Cardiac muscle cell (in vitro differentiated cells and primary cell): ENCODE results near the gene HPGDS. TPM values are rescaled to one million over a fixed set of nuclear protein-coding genes. Genes with fewer than 3 reads are reported as not detected.
A peak's percentile ranks its signal among the peaks of the same experiment; 100 is the strongest.
"Not testable (repeated sequence)": the region's sequence is repeated elsewhere in the genome, so short reads cannot be mapped to it uniquely, and the experiment has no call there.

Experiments used
- DNase-seq, 2 donors: peaks; one replicate each; pipeline versions ENCODE4 v3.0.0 to v3.0.0-alpha.2; 2010 to 2017; ENCODE audit warnings: low read depth in 1 of 2, low spot score in 1 of 2
- H3K27ac ChIP-seq: fragments of 200-600 bp; sonication (generic); 2 replicates; pipeline ENCODE4 v1.5.1; 2016
- H3K27me3 ChIP-seq: fragments of 200-600 bp; sonication (generic); 2 replicates; pipeline ENCODE4 v1.6.0; 2016; ENCODE audit warnings: control low read depth
- H3K36me3 ChIP-seq: fragments of 200-600 bp; sonication (generic); 2 replicates; pipeline ENCODE4 v1.5.1; 2016; ENCODE audit warnings: control low read depth
- H3K4me1 ChIP-seq: fragments of 200-600 bp; sonication (generic); 2 replicates; pipeline ENCODE4 v1.8.1; 2017; ENCODE audit warnings: low read depth, mild to moderate bottlenecking, mixed run types
- H3K4me3 ChIP-seq: fragments of 200-600 bp; sonication (generic); 2 replicates; pipeline ENCODE4 v1.5.1; 2016; ENCODE audit warnings: mild to moderate bottlenecking
- H3K9me3 ChIP-seq: fragments of 200-600 bp; sonication (generic); 2 replicates; pipeline ENCODE4 v1.5.1; 2017; ENCODE audit warnings: low read depth, mild to moderate bottlenecking, control low read depth
- CTCF ChIP-seq: IDR thresholded peaks from 2 replicates; pipeline ENCODE4 v1.5.1; 2012; ENCODE audit warnings: low read depth, mild to moderate bottlenecking, low read length
- polyA plus RNA-seq: library from polyadenylated mRNA; unstranded; fragments of >200 nt; fragmentation: Nextera tagmentation; extraction: Ambion mirVana; gene quantifications from 2 replicates; pipeline ENCODE4 v1.2.1, GENCODE V29; 2016
- total RNA-seq: library from RNA; depleted of rRNA; stranded (reverse); fragments of >200 nt; gene quantifications from 2 replicates; pipeline ENCODE4 v1.2.3, GENCODE V29; 2016

The HPGDS gene
- total and polyA plus RNA-seq, 2 experiments from 2014 or later, result not detected

GRCh38 chr4:94334476-94334875 lies 8.2 kb downstream of the HPGDS start:
- no peak overlapping the region for H3K4me3 ChIP-seq
- no peak for TF ChIP-seq CTCF
- H3K27me3 ChIP-seq, result no peaks in the 10 kb centered on the region
- H3K4me1 ChIP-seq, result peaks cover 3% of the 10 kb centered on the region
- no peaks in the 10 kb centered on the region for H3K36me3 ChIP-seq
- no peaks in the 10 kb centered on the region for H3K9me3 ChIP-seq
- H3K27ac ChIP-seq, result no peak overlapping the region
- no peak for DNase-seq

GRCh38 chr4:94333866-94334265 lies 8.8 kb downstream of the HPGDS start:
- DNase-seq, result no peak
- TF ChIP-seq CTCF, result no peak
- no peaks in the 10 kb centered on the region for H3K36me3 ChIP-seq
- no peaks in the 10 kb centered on the region for H3K9me3 ChIP-seq
- H3K27me3 ChIP-seq, result no peaks in the 10 kb centered on the region
- H3K4me1 ChIP-seq, result peaks cover 3% of the 10 kb centered on the region
- H3K4me3 ChIP-seq, result no peak overlapping the region
- no peak overlapping the region for H3K27ac ChIP-seq

- Histone ChIP-seq H3K27me3 (no peaks in the 10 kb centered on the region), H3K4me3 (no peak overlapping the region), H3K4me1 (peaks cover 3% of the 10 kb centered on the region), H3K9me3 (no peaks in the 10 kb centered on the region), H3K36me3 (no peaks in the 10 kb centered on the region), H3K27ac (no peak overlapping the region)
- peak; percentile 43 for TF ChIP-seq CTCF
- DNase-seq, result peak; percentile 31 to 36
Measured at GRCh38 chr4:94332983-94333590, 9.5 kb downstream of the HPGDS start.

GRCh38 chr4:94329933-94330332 lies 12.7 kb downstream of the HPGDS start:
- H3K4me1 ChIP-seq, result peaks cover 3% of the 10 kb centered on the region
- H3K36me3 ChIP-seq, result no peaks in the 10 kb centered on the region
- no peak overlapping the region for H3K27ac ChIP-seq
- DNase-seq, result no peak
- H3K9me3 ChIP-seq, result no peaks in the 10 kb centered on the region
- no peak overlapping the region for H3K4me3 ChIP-seq
- TF ChIP-seq CTCF, result no peak
- no peaks in the 10 kb centered on the region for H3K27me3 ChIP-seq

- Histone ChIP-seq H3K27ac (no peak overlapping the region), H3K4me1 (no peaks in the 10 kb centered on the region), H3K36me3 (no peaks in the 10 kb centered on the region), H3K27me3 (no peaks in the 10 kb centered on the region), H3K4me3 (no peak overlapping the region), H3K9me3 (no peaks in the 10 kb centered on the region)
- TF ChIP-seq CTCF, result no peak
- DNase-seq, result no peak
Measured at GRCh38 chr4:94325835-94326234, 16.8 kb downstream of the HPGDS start.

- not testable (repeated sequence) for H3K4me1 ChIP-seq, H3K27me3 ChIP-seq, H3K27ac ChIP-seq, H3K4me3 ChIP-seq, H3K9me3 ChIP-seq, H3K36me3 ChIP-seq, DNase-seq
Measured at GRCh38 chr4:94319927-94320326, 22.7 kb downstream of the HPGDS start.
